ENCODE data around the gene MC5R. TPM values are rescaled to one million over a fixed set of nuclear protein-coding genes. Genes with fewer than 3 reads are reported as not detected.

The MC5R gene
- not detected for total RNA-seq

DNA sequence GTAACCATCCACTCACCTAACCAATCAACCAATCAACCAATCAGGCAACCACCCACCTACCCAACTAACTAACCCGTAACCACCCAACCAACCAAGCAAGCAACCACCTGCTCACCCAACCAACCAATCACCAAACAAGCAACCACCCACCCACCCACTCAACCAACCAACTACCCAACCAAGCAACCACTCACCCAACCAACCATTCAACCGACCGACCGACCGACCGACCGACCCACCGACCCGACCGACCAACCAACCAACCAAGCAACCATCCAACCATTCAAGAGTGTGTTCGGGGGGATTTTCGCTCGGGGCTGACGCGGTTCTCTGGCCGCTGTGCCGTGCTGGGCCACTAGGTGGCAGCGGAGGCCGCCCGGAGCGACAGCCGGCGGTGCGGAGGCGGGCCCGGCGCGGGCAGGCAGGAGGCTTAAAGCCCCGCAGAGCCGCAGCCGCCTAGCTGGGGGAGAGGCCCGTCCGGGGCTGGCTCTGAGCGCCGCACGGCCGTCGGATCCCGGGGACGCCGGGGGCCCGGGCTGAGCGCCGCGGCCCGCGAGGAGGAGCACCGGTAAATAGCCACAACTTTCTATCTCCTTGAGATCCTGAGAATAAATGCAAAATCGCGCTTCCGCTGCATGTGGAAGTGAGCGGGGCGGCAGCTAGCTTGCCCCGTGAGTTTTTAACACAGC is at the start of gene MC5R:
Gene MC5R, plus strand, starts transcription at position 443 of the 689 bp plus-strand sequence. CDS start 1,617 bp downstream, outside the sequence.

Other genes with a start within 250 kb of the MC5R start
- gene FAM210A, start 97.6 kb upstream of the MC5R start, total RNA-seq = 10 to 100 TPM; 28.6 to 54.6 TPM
- 10 to 100 TPM; 22.4 to 32.3 TPM for gene RNMT, start 97.5 kb upstream of the MC5R start, total RNA-seq
- not detected for gene MC2R, start 91.4 kb downstream of the MC5R start, total RNA-seq

Data from melanocyte of skin (primary cell).